Measurements from ENCODE around the gene CHID1.

DNA sequence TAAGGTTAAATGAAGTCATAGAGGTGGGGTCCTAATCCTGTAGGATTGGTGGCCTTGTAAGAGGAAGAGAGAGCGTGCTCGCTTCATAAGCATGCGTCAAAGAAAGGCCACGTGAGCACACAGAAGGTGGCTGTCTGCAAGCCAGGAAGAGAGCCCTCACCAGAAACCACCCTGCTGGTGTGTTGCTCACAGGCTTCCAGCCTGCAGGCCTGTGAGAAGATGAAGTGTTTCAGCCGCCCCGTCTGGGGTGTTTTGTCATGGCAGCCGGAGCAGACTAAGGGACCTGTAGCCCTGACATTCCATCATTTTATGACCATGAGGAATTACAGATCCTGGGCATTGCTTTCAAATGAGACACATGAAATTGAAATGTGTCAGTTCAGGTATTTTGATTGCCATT, 47.5 kb upstream of the CHID1 start:
- no peak for TF ChIP-seq POLR2A (IDR thresholded peaks at IDR 0.05)
- TF ChIP-seq, protein P1, sequence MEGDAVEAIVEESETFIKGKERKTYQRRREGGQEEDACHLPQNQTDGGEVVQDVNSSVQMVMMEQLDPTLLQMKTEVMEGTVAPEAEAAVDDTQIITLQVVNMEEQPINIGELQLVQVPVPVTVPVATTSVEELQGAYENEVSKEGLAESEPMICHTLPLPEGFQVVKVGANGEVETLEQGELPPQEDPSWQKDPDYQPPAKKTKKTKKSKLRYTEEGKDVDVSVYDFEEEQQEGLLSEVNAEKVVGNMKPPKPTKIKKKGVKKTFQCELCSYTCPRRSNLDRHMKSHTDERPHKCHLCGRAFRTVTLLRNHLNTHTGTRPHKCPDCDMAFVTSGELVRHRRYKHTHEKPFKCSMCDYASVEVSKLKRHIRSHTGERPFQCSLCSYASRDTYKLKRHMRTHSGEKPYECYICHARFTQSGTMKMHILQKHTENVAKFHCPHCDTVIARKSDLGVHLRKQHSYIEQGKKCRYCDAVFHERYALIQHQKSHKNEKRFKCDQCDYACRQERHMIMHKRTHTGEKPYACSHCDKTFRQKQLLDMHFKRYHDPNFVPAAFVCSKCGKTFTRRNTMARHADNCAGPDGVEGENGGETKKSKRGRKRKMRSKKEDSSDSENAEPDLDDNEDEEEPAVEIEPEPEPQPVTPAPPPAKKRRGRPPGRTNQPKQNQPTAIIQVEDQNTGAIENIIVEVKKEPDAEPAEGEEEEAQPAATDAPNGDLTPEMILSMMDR (IDR thresholded peaks at IDR 0.05), result no peak
